Measurements from ENCODE around the gene GNPAT.

- no peak for TF ChIP-seq HNF4G (IDR thresholded peaks at IDR 0.05)
- no peak for TF ChIP-seq GABPA (IDR thresholded peaks at IDR 0.05 in 1 of 2, conservative IDR thresholded peaks at IDR 0.05 in 1 of 2)
- no peak for TF ChIP-seq TAF1 (conservative IDR thresholded peaks at IDR 0.05)
- TF ChIP-seq CTCF (IDR thresholded peaks at IDR 0.05; ENCODE audit: low read depth, low read length, missing input control): no peak
- TF ChIP-seq MAX (IDR thresholded peaks at IDR 0.05): no peak
- TF ChIP-seq SP1 (IDR thresholded peaks at IDR 0.05): no peak
- no peak for TF ChIP-seq ATF3 (IDR thresholded peaks at IDR 0.05)
- TF ChIP-seq EGR1 (IDR thresholded peaks at IDR 0.05; ENCODE audit: low read depth in 2 of 2): no peak
- no peak for TF ChIP-seq ZBTB33 (IDR thresholded peaks at IDR 0.05)
- TF ChIP-seq REST (IDR thresholded peaks at IDR 0.05): no peak
- no peak for TF ChIP-seq RXRA (IDR thresholded peaks at IDR 0.05)
Measured at GRCh38 chr1:231317306-231318014, 76.4 kb downstream of the GNPAT start.
